HEK293 (cell line): ENCODE results near the gene GPR161.

ENCODE experiments used
- BCL11A ChIP-seq: fragments of 450-650 bp; formaldehyde crosslinking; IDR thresholded peaks from 2 replicates; pipeline ENCODE4 v1.5.1; 2016; ENCODE audit warnings: low read depth, missing biosample characterization, missing genetic modification characterization
- GLI4 ChIP-seq: fragments of 450-650 bp; formaldehyde crosslinking; IDR thresholded peaks from 2 replicates; pipeline ENCODE4 v1.5.1; 2016; ENCODE audit warnings: missing biosample characterization, missing genetic modification characterization
- KLF16 ChIP-seq: fragments of 450-650 bp; formaldehyde crosslinking; IDR thresholded peaks from 2 replicates; pipeline ENCODE4 v1.5.1; 2017; ENCODE audit warnings: missing biosample characterization, missing genetic modification characterization
- MEIS1 ChIP-seq: sonication (generic); formaldehyde crosslinking; IDR thresholded peaks from 2 replicates; pipeline ENCODE4 v1.8.1; 2022; ENCODE audit warnings: missing genetic modification reagents, mild to moderate bottlenecking, borderline replicate concordance
- PRDM6 ChIP-seq: fragments of 450-650 bp; formaldehyde crosslinking; IDR thresholded peaks from 2 replicates; pipeline ENCODE4 v1.5.1; 2017; ENCODE audit warnings: missing biosample characterization, missing genetic modification characterization
- ZEB2 ChIP-seq: fragments of 450-650 bp; formaldehyde crosslinking; IDR thresholded peaks from 2 replicates; pipeline ENCODE4 v1.5.1; 2016; ENCODE audit warnings: missing biosample characterization, missing genetic modification characterization
- ZFP3 ChIP-seq: fragments of 450-650 bp; formaldehyde crosslinking; IDR thresholded peaks from 2 replicates; pipeline ENCODE4 v1.5.1; 2016; ENCODE audit warnings: low read depth, missing biosample characterization, missing genetic modification characterization
- ZFP41 ChIP-seq: fragments of 450-650 bp; formaldehyde crosslinking; IDR thresholded peaks from 2 replicates; pipeline ENCODE4 v1.5.1; 2016; ENCODE audit warnings: missing biosample characterization, missing genetic modification characterization, borderline replicate concordance
- ZFP69B ChIP-seq: fragments of 450-650 bp; formaldehyde crosslinking; IDR thresholded peaks from 2 replicates; pipeline ENCODE4 v1.5.1; 2016; ENCODE audit warnings: missing biosample characterization, missing genetic modification characterization
- ZNF114 ChIP-seq: fragments of 450-650 bp; formaldehyde crosslinking; IDR thresholded peaks from 2 replicates; pipeline ENCODE4 v1.5.0; 2017; ENCODE audit warnings: missing biosample characterization, missing genetic modification characterization
- ZNF121 ChIP-seq: fragments of 450-650 bp; formaldehyde crosslinking; IDR thresholded peaks from 2 replicates; pipeline ENCODE4 v1.5.1; 2016; ENCODE audit warnings: missing biosample characterization, missing genetic modification characterization
- ZNF132 ChIP-seq: fragments of 450-650 bp; formaldehyde crosslinking; IDR thresholded peaks from 2 replicates; pipeline ENCODE4 v1.5.1; 2017; ENCODE audit warnings: missing biosample characterization, missing genetic modification characterization, borderline replicate concordance
- ZNF133 ChIP-seq: fragments of 450-650 bp; formaldehyde crosslinking; IDR thresholded peaks from 2 replicates; pipeline ENCODE4 v1.5.1; 2016; ENCODE audit warnings: missing biosample characterization, missing genetic modification characterization
- ZNF138 ChIP-seq: fragments of 450-650 bp; formaldehyde crosslinking; IDR thresholded peaks from 2 replicates; pipeline ENCODE4 v1.5.1; 2016; ENCODE audit warnings: missing biosample characterization, missing genetic modification characterization, borderline replicate concordance
- ZNF140 ChIP-seq: fragments of 450-650 bp; formaldehyde crosslinking; IDR thresholded peaks from 2 replicates; pipeline ENCODE4 v1.5.1; 2016; ENCODE audit warnings: missing biosample characterization, missing genetic modification characterization
- ZNF19 ChIP-seq: fragments of 450-650 bp; formaldehyde crosslinking; IDR thresholded peaks from 2 replicates; pipeline ENCODE4; 2016; ENCODE audit warnings: missing biosample characterization, missing genetic modification characterization, low read depth
- ZNF214 ChIP-seq: fragments of 450-650 bp; formaldehyde crosslinking; IDR thresholded peaks from 2 replicates; pipeline ENCODE4 v1.5.1; 2017; ENCODE audit warnings: missing biosample characterization, mild to moderate bottlenecking, missing genetic modification characterization, borderline replicate concordance
- ZNF221 ChIP-seq: fragments of 450-650 bp; formaldehyde crosslinking; IDR thresholded peaks from 2 replicates; pipeline ENCODE4 v1.5.1; 2017; ENCODE audit warnings: missing biosample characterization, missing genetic modification characterization, borderline replicate concordance
- ZNF341 ChIP-seq: fragments of 450-650 bp; formaldehyde crosslinking; IDR thresholded peaks from 2 replicates; pipeline ENCODE4; 2016; ENCODE audit warnings: low read depth, missing biosample characterization, missing genetic modification characterization
- ZNF362 ChIP-seq: fragments of 450-650 bp; formaldehyde crosslinking; IDR thresholded peaks from 2 replicates; pipeline ENCODE4 v1.5.1; 2016; ENCODE audit warnings: missing biosample characterization, missing genetic modification characterization
- ZNF366 ChIP-seq: fragments of 450-650 bp; formaldehyde crosslinking; conservative IDR thresholded peaks from 2 replicates; pipeline ENCODE4 v1.5.1; 2016; ENCODE audit warnings: missing biosample characterization, missing genetic modification characterization
- ZNF423 ChIP-seq: fragments of 450-650 bp; formaldehyde crosslinking; IDR thresholded peaks from 2 replicates; pipeline ENCODE4 v1.5.1; 2016; ENCODE audit warnings: missing biosample characterization, missing genetic modification characterization
- ZNF433 ChIP-seq: fragments of 450-650 bp; formaldehyde crosslinking; IDR thresholded peaks from 2 replicates; pipeline ENCODE4 v1.5.1; 2016; ENCODE audit warnings: missing biosample characterization, missing genetic modification characterization, low read depth
- ZNF473 ChIP-seq: fragments of 450-650 bp; formaldehyde crosslinking; IDR thresholded peaks from 2 replicates; pipeline ENCODE4 v1.5.1; 2017; ENCODE audit warnings: missing biosample characterization, missing genetic modification characterization
- ZNF501 ChIP-seq: fragments of 450-650 bp; formaldehyde crosslinking; IDR thresholded peaks from 2 replicates; pipeline ENCODE4 v1.5.1; 2016; ENCODE audit warnings: missing biosample characterization, missing genetic modification characterization
- ZNF530 ChIP-seq: fragments of 450-650 bp; formaldehyde crosslinking; IDR thresholded peaks from 2 replicates; pipeline ENCODE4 v1.5.1; 2016; ENCODE audit warnings: low read depth, missing biosample characterization, missing genetic modification characterization
- ZNF548 ChIP-seq: fragments of 450-650 bp; formaldehyde crosslinking; IDR thresholded peaks from 2 replicates; pipeline ENCODE4 v1.5.1; 2016; ENCODE audit warnings: missing biosample characterization, missing genetic modification characterization
- ZNF571 ChIP-seq: fragments of 450-650 bp; formaldehyde crosslinking; IDR thresholded peaks from 2 replicates; pipeline ENCODE4 v1.5.0; 2017; ENCODE audit warnings: missing biosample characterization, missing genetic modification characterization
- ZNF639 ChIP-seq: fragments of 450-650 bp; formaldehyde crosslinking; IDR thresholded peaks from 2 replicates; pipeline ENCODE4 v1.5.1; 2016; ENCODE audit warnings: missing biosample characterization, missing genetic modification characterization
- ZNF660 ChIP-seq: fragments of 450-650 bp; IDR thresholded peaks from 2 replicates; pipeline ENCODE4 v1.5.1; 2018; ENCODE audit warnings: missing biosample characterization, mild to moderate bottlenecking, missing genetic modification characterization
- ZNF692 ChIP-seq: fragments of 450-650 bp; formaldehyde crosslinking; IDR thresholded peaks from 2 replicates; pipeline ENCODE4 v1.5.1; 2016; ENCODE audit warnings: missing biosample characterization, missing genetic modification characterization
- ZNF768 ChIP-seq: fragments of 450-650 bp; formaldehyde crosslinking; IDR thresholded peaks from 2 replicates; pipeline ENCODE4 v1.5.1; 2018; ENCODE audit warnings: missing biosample characterization, mild to moderate bottlenecking, missing genetic modification characterization
- ZNF785 ChIP-seq: fragments of 450-650 bp; formaldehyde crosslinking; IDR thresholded peaks from 2 replicates; pipeline ENCODE4 v1.5.1; 2016; ENCODE audit warnings: missing biosample characterization, missing genetic modification characterization
- ZNF830 ChIP-seq: fragments of 450-650 bp; IDR thresholded peaks from 2 replicates; pipeline ENCODE4 v1.5.0; 2018; ENCODE audit warnings: missing biosample characterization, missing genetic modification characterization, low read depth, mild to moderate bottlenecking, moderate library complexity
- ZSCAN30 ChIP-seq: fragments of 450-650 bp; IDR thresholded peaks from 2 replicates; pipeline ENCODE4 v1.5.1; 2018; ENCODE audit warnings: missing biosample characterization, mild to moderate bottlenecking, missing genetic modification characterization, moderate library complexity

GPR161 gene

DNA sequence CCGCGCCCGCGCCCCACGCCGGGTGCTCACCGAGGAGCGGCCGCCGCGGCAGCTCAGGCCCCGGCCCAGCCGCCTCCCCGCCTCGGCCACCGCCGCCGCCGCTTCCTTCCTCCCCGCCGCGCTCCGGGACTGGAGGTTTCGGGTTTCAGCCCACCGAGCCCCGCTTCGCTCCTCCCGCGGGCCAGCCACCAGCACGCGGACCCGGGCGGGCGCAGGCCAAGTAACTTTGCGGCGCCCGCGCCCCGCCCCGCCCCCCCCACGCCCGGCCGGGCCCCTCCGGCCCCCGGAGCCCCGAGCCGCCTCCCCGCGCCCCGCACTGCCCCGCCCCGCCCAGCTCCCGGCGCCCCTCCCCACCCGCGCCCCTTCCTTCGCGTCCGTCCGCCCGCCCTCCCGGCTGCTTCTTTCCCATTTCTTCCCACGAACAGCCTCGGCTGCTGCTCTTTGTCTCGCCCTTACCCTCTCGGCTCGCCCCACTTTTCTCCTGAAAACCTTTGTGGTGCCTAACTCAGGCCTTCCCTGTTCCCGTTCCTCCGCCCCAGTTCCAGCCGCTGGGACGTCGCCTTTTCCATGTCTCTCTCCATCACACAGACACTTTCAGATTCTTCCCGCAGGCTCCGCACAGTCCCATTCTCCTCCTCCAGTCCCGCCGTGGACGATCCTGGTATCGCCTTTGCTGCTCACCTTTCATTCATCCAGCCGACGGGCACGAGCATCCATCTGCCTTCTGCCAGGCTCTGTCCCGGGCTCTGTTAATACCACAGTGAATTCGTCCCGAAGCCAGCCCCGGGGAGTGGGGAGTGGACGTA is at the start of gene GPR161 (continued):
- no peak for TF ChIP-seq ZNF423 (tag by site-specific recombination)
- TF ChIP-seq ZNF341 (tag by site-specific recombination) = peak; percentile 98
- TF ChIP-seq ZNF133 (tag by site-specific recombination) = no peak
- TF ChIP-seq ZEB2 (tag by site-specific recombination) = peak; percentile 54
- TF ChIP-seq ZNF768 (tag by site-specific recombination) = no peak
- TF ChIP-seq ZNF473 (tag by site-specific recombination) = no peak
- TF ChIP-seq ZNF138 (tag by site-specific recombination) = no peak
- no peak for TF ChIP-seq ZFP3 (tag by site-specific recombination)
- TF ChIP-seq ZNF639 (tag by site-specific recombination) = no peak
- no peak for TF ChIP-seq ZNF785 (tag by site-specific recombination)
- TF ChIP-seq ZNF132 (tag by site-specific recombination) = no peak
- TF ChIP-seq ZNF362 (tag by site-specific recombination) = no peak
- TF ChIP-seq ZNF366 (tag by site-specific recombination) = peak; percentile 83
- TF ChIP-seq ZNF140 (tag by site-specific recombination) = no peak
- TF ChIP-seq ZNF830 = no peak
- TF ChIP-seq ZNF121 = no peak
- no peak for TF ChIP-seq ZNF548 (tag by site-specific recombination)
- no peak for TF ChIP-seq ZNF660 (tag by site-specific recombination)
- TF ChIP-seq ZNF571 = no peak
- no peak for TF ChIP-seq MEIS1 (CRISPR knock-in tag)
- TF ChIP-seq ZNF692 (tag by site-specific recombination) = peak; percentile 35; the same call in 1 of the 2 replicates
- no peak for TF ChIP-seq BCL11A (tag by site-specific recombination)
- TF ChIP-seq GLI4 = no peak; the same call in 1 of the 2 replicates
- TF ChIP-seq PRDM6 = no peak
- 0 out of 2 replicates have a peak, but pooled peaks have one; percentile 19 for TF ChIP-seq ZNF501
- TF ChIP-seq ZNF221 (tag by site-specific recombination) = no peak
- no peak for TF ChIP-seq ZNF19
- TF ChIP-seq KLF16 (tag by site-specific recombination) = peak; percentile 35; the same call in 1 of the 2 replicates
- no peak for TF ChIP-seq ZNF214 (tag by site-specific recombination)
- no peak for TF ChIP-seq ZFP69B (tag by site-specific recombination)
- no peak for TF ChIP-seq ZNF530 (tag by site-specific recombination)
- no peak for TF ChIP-seq ZNF433
- TF ChIP-seq ZSCAN30 (tag by site-specific recombination) = no peak
- no peak for TF ChIP-seq ZNF114
- TF ChIP-seq ZFP41 (tag by site-specific recombination) = no peak
